HG02943 (cell line): ENCODE data around the gene ARF1.
A peak's percentile ranks its signal among the peaks of the same experiment; 100 is the strongest.

Experiments
- ATAC-seq: cut with Tn5 transposase; IDR thresholded peaks from one replicate; pipeline ENCODE4 v1.9.1; 2021; ENCODE audit warnings: mild to moderate bottlenecking, low read depth, moderate library complexity; ENCODE audit not compliant: unreplicated experiment

The ARF1 gene

DNA sequence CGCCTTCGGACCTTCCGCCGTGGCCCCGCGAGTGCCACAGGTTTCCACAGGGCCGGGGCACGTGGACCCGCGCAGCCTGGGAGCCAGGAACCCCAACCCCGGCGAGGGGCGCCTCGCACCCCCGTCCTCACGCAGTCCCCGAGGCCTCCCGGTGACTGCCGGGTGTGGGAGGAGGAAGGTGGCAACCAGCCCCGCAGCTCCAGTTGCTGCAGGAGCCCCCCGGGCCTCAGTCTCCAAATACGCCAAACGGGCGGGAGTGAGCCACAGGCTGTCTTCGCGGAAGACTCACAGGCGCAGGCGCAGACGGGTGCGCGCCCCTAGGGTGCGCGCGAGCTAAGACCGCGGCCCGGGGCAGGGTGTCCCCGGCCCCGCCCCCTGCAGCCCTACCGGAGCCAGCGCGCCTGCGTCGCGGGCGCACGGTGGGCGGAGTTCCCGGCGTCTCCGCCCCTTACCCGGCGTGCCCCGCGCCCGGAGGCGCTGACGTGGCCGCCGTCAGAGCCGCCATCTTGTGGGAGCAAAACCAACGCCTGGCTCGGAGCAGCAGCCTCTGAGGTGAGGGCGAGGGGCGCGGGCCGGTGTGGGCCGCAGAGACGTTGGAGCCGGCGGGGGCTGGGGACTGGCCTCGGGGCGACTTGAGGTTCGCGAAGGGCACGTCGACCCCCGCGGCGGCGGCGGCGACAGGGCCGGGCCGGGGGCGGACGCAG, at the start of gene ARF1:
Gene ARF1, plus strand, starts transcription at position 495 of the 704 bp plus-strand sequence. CDS start 14,407 bp downstream, outside the sequence.
- ATAC-seq: peak; percentile 68

- no peak for ATAC-seq
These were observed 49.1 kb upstream of the ARF1 start for GRCh38 chr1:228033376-228033775.

- ATAC-seq: no peak
These were observed 47.3 kb upstream of the ARF1 start for GRCh38 chr1:228034954-228035837.

- ATAC-seq: no peak
These were observed 46.7 kb upstream of the ARF1 start for GRCh38 chr1:228035844-228036243.

- no peak for ATAC-seq
These were observed 45.7 kb upstream of the ARF1 start for GRCh38 chr1:228036701-228037231.

DNA sequence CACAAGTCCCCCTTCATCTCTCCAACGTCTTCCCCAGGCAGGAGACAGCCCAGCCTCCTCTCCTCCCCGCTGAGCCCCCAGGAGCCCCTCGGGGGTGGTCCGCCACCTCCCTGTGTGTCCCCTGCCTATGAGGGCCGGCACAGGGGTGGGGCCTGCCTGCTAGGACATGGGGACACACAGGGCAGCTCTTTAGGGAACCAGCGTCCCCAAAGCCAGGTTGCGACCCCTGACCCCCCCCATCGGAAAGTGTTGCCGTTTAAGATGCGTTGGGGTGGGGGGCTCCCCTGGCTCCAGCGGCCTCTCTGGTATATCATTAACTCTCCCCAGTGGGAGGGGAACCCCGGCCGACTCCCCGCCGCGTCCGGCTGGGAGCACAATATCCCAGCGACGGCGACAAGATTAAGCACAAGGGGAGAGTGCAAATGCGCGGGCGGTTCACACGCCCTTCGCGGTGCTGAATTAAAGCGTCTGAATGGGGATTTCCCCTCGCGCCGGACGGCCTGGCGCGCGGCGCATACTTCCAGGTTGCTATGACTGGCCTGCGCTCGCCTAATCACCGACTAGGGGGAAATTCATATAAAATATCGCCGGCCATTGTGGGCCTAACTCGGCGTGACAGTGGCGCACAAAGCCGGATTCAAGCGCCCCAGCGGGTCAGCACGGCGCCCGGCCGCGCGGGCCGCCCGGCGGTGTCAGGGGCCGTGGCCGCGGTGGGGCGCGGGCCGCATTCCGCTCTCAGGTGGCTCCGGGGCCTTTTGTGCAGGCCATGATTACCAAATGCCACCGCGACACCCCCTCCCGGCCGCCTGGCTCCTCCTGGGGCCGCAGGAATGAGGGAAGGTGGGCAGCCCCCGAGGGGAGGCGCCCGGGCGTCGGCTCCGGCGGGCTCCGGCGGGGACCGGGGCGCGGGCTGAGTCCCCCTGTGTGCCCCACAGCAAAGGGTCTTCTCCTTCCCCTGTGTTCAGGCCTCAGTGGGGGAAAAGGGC, 44.8 kb upstream of the ARF1 start:
- ATAC-seq: no peak

DNA sequence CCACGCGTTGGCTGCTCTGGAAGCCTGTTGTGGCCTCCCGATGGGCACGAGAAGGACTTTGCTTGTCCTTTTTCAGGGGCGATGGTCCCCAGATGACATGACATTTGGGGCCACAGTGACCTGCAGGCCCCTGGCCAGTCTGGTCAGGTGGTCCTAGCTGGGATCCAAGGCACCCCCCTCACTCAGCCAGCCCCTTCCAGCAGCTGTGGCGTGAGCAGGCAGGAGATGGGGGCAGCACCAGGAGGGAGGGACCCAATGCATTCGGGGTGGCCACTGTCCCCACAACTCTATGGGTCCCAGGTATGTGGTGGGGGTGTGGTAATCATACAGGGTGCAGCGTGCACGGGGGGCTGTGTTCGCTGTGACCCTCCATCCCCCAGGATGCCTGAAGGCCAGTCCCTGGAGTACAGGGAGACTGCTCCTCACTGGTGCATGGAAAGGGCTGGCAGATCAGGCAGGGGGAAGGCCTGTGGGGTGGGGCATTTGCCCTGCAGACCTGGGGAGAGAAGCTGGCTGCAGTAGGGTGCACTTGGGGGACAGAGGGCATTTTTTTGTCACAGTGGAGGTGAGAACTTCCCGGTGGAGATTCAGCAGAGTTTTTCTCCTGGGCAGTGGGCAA, 44.0 kb upstream of the ARF1 start:
- no peak for ATAC-seq

GRCh38 chr1:228039006-228039903, 43.3 kb upstream of the ARF1 start:
- no peak for ATAC-seq

DNA sequence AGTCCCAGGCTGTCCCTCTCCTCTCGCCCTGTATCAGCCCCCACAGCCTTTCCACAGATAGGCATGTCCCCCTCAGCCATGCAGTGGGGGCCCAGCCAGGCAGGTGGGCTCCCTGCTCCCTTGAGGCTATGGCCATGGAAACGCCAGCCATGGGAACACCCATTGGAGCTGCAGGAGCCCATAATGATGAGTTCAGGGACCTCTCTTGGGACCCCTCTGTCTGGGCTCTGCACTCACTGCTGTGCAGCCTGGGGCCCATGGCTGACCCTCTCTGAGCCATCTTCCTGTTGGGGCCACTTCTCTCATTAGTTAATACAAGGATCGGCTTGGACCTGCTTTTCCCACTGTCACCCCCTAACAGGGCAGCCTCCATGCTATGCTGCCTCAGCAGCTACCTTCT, 42.5 kb upstream of the ARF1 start:
- ATAC-seq: no peak

DNA sequence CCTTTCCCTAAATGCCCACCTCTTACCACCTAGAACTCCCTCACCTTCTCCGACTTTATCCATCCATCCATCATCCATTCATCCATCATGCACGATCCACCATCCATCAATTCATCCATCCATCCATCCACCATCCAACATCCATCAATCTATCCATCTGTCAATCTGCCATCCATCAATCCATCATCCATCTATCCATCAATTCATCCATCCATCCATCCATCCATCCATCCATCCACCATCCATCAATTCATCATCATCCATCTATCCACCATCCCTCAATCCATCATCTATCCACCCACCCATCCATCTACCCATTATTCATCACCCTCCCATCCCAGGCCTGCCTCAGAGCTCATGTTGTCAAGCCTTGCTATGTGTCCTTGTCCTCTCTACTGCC, 41.2 kb upstream of the ARF1 start:
- no peak for ATAC-seq

- ATAC-seq: no peak
These were observed 40.0 kb upstream of the ARF1 start for GRCh38 chr1:228042508-228042907.

DNA sequence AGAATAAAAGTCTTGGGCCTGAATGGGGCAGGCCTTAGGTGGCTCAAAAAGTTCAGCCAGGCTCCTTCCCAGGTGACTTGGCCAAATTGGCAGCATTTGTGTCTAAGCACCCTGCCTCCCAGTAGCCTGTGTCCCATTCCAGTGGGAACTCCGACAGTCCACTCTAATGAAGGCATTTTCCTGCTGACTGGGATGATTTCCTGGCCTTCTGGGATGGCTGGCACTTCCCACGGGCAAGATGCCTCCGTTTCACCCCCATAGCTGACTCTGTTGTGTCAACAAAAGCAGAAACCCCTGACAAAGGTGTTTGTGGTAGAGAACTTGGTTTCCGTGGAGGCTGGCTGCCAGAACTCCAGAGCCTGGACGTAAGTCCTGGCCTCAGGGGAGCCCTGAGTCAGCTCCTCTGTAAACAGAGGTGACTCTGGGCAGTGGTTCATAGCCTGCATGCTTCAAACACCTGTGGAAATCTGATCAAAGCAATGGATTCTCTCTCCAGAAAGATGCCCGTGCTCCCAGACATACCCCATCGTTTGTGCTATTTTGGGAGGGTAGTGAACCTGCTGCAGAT, 39.1 kb upstream of the ARF1 start:
- ATAC-seq: no peak

GRCh38 chr1:228044961-228045360, 37.5 kb upstream of the ARF1 start:
- ATAC-seq: no peak

DNA sequence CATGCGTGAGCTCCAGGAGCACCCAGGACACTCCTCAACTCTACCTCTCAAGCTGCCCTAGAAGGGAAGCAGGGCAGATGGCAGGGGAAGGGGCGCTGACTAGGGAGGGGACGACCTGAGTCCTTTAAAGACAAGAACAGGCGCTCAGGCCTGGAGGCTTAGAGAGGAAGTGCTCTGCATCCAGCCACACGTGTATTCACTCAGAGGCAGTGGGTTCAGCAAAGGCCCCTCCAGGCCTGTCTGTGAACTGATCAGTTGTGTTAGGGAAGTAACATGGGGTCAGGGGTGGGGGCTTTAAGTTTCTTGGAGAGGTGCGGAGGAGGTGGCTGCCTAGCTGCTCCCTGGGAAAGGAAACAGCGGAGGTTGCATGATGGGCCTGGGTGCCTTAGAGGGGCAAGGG, 37.1 kb upstream of the ARF1 start:
- ATAC-seq: no peak

- no peak for ATAC-seq
These were observed 36.6 kb upstream of the ARF1 start for GRCh38 chr1:228045871-228046270.

GRCh38 chr1:228046421-228047182, 35.9 kb upstream of the ARF1 start:
- ATAC-seq: no peak

GRCh38 chr1:228047183-228047466, 35.4 kb upstream of the ARF1 start:
- no peak for ATAC-seq

- ATAC-seq: no peak
These were observed 34.4 kb upstream of the ARF1 start for GRCh38 chr1:228048120-228048519.
